MCF 10A (cell line): ENCODE measurements around the gene GAPVD1. TPM values are rescaled to one million over a fixed set of nuclear protein-coding genes. Genes with fewer than 3 reads are reported as not detected.
"Not testable (repeated sequence)": the region's sequence is repeated elsewhere in the genome, so short reads cannot be mapped to it uniquely, and the experiment has no call there.

ENCODE experiments used
- Bru-seq: library from RNA; stranded (reverse); fragments of 400-500 nt; gene quantifications from one replicate; lab custom pipeline; 2021; lab: Mats Ljungman, UMichigan
- BruChase-seq, 2 experiments: library from RNA; stranded (reverse); fragments of 400-500 nt; gene quantifications; one replicate each; lab custom pipeline; 2021; lab: Mats Ljungman, UMichigan
- BruUV-seq: library from RNA; stranded (reverse); fragments of 400-500 nt; replicated peaks from 2 replicates; lab custom pipeline; 2021; lab: Mats Ljungman, UMichigan
- CTCF ChIA-PET: fragments of 300-600 bp; sonication (Branson Sonifier 250); formaldehyde crosslinking; extraction: SDS; loops from one replicate; lab custom pipeline; 2021; ENCODE audit warnings: antibody characterized with exemption, inconsistent platforms; lab: Yijun Ruan, JAX
- POLR2A ChIA-PET: fragments of 300-600, 350-650 bp; sonication (Branson Sonifier 250); formaldehyde crosslinking; extraction: SDS; loops from one replicate; lab custom pipeline; 2020; ENCODE audit warnings: antibody characterized with exemption, inconsistent platforms; lab: Yijun Ruan, JAX
- DNase-seq: peaks from one replicate; pipeline ENCODE4 v3.0.0-alpha.2; 2018; ENCODE audit not compliant: unreplicated experiment
- H3K27ac Mint-ChIP-seq: one replicate; pipeline ENCODE4 v1.8.0; 2022; ENCODE audit warnings: mild to moderate bottlenecking, low read depth, mixed read lengths; ENCODE audit not compliant: unreplicated experiment
- H3K27me3 Mint-ChIP-seq: one replicate; pipeline ENCODE4 v1.8.0; 2022; ENCODE audit warnings: mixed read lengths; ENCODE audit not compliant: insufficient read depth, unreplicated experiment
- H3K36me3 Mint-ChIP-seq: one replicate; pipeline ENCODE4 v1.8.0; 2022; ENCODE audit warnings: mild to moderate bottlenecking, moderate library complexity, mixed read lengths; ENCODE audit not compliant: insufficient read depth, unreplicated experiment
- H3K4me1 Mint-ChIP-seq: one replicate; pipeline ENCODE4 v1.8.0; 2022; ENCODE audit warnings: mixed read lengths; ENCODE audit not compliant: insufficient read depth, unreplicated experiment
- H3K4me3 Mint-ChIP-seq: one replicate; pipeline ENCODE4 v1.8.0; 2022; ENCODE audit warnings: mild to moderate bottlenecking, moderate library complexity, mixed read lengths; ENCODE audit not compliant: unreplicated experiment
- H3K9me3 Mint-ChIP-seq: one replicate; pipeline ENCODE4 v1.8.0; 2022; ENCODE audit warnings: mixed read lengths; ENCODE audit not compliant: unreplicated experiment
- intact Hi-C: fragments of 100-400 bp; cut with micrococcal nuclease; formaldehyde crosslinking; loops from 2 replicates; pipeline ENCODE4 v1.14.1; 2022
- long read RNA-seq: library from polyadenylated mRNA; stranded (forward); transcript quantifications from one replicate; pipeline ENCODE4 v2.0.0, GENCODE V29; 2022
- total RNA-seq: library from RNA; stranded (reverse); gene quantifications from 2 replicates; pipeline ENCODE4 v1.2.3, GENCODE V29; 2022
- TF ChIP-seq, protein P1 (sequence below): fragments of 200-600 bp; IDR thresholded peaks from one replicate; pipeline ENCODE4 v1.8.0; 2022; ENCODE audit warnings: antibody characterized with exemption, mild to moderate bottlenecking; ENCODE audit not compliant: unreplicated experiment

Gene GAPVD1, protein sequence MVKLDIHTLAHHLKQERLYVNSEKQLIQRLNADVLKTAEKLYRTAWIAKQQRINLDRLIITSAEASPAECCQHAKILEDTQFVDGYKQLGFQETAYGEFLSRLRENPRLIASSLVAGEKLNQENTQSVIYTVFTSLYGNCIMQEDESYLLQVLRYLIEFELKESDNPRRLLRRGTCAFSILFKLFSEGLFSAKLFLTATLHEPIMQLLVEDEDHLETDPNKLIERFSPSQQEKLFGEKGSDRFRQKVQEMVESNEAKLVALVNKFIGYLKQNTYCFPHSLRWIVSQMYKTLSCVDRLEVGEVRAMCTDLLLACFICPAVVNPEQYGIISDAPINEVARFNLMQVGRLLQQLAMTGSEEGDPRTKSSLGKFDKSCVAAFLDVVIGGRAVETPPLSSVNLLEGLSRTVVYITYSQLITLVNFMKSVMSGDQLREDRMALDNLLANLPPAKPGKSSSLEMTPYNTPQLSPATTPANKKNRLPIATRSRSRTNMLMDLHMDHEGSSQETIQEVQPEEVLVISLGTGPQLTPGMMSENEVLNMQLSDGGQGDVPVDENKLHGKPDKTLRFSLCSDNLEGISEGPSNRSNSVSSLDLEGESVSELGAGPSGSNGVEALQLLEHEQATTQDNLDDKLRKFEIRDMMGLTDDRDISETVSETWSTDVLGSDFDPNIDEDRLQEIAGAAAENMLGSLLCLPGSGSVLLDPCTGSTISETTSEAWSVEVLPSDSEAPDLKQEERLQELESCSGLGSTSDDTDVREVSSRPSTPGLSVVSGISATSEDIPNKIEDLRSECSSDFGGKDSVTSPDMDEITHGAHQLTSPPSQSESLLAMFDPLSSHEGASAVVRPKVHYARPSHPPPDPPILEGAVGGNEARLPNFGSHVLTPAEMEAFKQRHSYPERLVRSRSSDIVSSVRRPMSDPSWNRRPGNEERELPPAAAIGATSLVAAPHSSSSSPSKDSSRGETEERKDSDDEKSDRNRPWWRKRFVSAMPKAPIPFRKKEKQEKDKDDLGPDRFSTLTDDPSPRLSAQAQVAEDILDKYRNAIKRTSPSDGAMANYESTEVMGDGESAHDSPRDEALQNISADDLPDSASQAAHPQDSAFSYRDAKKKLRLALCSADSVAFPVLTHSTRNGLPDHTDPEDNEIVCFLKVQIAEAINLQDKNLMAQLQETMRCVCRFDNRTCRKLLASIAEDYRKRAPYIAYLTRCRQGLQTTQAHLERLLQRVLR (N-terminal part only)
- total RNA-seq (46.2 and 53.9 TPM in 2 replicates), Bru-seq, nascent RNA (percentile 81 among the genes with signal in this experiment), BruChase-seq, experiment 1, labeled RNA remaining after a 6-hour chase (percentile 86 among the genes with signal in this experiment), BruChase-seq, experiment 2, labeled RNA remaining after a 2-hour chase (percentile 85 among the genes with signal in this experiment)
- long read RNA-seq, full-length matches to known transcripts: 6 of 65 reads
- long read RNA-seq, partial matches to known transcripts: 9 of 65 reads
- long read RNA-seq, other reads (novel, unspliced or antisense): 50 of 65 reads

DNA sequence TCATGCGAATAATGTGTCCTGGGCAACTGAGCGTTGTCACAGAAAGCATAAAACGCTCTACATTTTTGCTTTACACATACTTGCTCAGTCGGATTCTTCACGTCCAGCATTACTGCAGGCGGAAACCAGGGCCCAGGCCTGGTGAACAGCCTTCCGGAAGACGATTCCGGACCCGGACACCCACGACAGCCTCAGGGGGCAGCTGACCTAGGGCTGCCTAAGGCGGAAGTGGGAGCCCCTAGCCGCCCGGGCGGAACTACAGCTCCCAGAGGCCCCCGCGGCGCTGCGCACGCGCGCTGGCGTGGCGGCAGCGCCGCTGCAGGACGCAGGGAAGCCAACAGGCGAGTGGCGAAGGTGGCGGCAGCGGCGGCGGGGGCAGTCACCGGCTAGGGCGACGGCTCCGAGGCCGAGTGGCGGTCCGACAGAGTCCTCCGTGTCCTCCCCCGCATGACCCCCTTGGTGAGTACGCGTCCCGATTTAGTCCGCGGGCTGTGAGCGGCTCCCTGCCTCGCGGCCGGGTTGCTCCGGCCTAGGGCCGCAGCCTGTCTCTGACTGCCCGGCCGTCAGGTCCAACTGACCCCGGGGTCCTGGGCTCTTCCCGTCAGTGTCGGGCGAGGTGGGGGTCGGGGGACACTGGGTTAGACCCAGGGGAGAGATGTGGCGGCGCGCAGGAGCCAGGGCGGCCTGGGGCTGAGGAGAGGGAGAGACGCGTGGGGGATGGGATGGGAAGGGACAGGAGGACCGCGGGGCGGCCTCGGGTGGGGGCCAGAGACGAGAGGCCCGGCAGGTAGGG is at the start of gene GAPVD1:
GAPVD1 (plus strand) TSS at position 326 of the 793 bp plus-strand sequence. CDS start 37,096 bp downstream, outside the sequence.
- H3K9me3 Mint-ChIP-seq: no peaks in the 10 kb centered on the region
- no TSS peak for BruUV-seq
- POLR2A ChIA-PET: interaction anchor here (0.6 to 4.9 kb wide), 21 partner anchors 8 to 400 kb away, joined by 3 to 83 read pairs (median 5); partner anchors contain the start of genes ARPC5L, HSPA5 and RPL35
- peak; percentile 88 for DNase-seq
- H3K27ac Mint-ChIP-seq: peak within 1 kb of the TSS; percentile 92
- no peaks in the 10 kb centered on the region for H3K27me3 Mint-ChIP-seq
- CTCF ChIA-PET: interaction anchor here (0.6 to 2.5 kb wide), 8 partner anchors 10 to 64 kb away, joined by 3 to 14 read pairs (median 4); partner anchors contain the start of gene HSPA5
- TF ChIP-seq, protein P1, sequence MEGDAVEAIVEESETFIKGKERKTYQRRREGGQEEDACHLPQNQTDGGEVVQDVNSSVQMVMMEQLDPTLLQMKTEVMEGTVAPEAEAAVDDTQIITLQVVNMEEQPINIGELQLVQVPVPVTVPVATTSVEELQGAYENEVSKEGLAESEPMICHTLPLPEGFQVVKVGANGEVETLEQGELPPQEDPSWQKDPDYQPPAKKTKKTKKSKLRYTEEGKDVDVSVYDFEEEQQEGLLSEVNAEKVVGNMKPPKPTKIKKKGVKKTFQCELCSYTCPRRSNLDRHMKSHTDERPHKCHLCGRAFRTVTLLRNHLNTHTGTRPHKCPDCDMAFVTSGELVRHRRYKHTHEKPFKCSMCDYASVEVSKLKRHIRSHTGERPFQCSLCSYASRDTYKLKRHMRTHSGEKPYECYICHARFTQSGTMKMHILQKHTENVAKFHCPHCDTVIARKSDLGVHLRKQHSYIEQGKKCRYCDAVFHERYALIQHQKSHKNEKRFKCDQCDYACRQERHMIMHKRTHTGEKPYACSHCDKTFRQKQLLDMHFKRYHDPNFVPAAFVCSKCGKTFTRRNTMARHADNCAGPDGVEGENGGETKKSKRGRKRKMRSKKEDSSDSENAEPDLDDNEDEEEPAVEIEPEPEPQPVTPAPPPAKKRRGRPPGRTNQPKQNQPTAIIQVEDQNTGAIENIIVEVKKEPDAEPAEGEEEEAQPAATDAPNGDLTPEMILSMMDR: peak; percentile 27
- H3K36me3 Mint-ChIP-seq: peaks cover 29% of the 10 kb centered on the region
- intact Hi-C loops: no loop called here
- peaks cover 30% of the 10 kb centered on the region for H3K4me1 Mint-ChIP-seq
- H3K4me3 Mint-ChIP-seq: peak within 1 kb of the TSS; percentile 83

DNA sequence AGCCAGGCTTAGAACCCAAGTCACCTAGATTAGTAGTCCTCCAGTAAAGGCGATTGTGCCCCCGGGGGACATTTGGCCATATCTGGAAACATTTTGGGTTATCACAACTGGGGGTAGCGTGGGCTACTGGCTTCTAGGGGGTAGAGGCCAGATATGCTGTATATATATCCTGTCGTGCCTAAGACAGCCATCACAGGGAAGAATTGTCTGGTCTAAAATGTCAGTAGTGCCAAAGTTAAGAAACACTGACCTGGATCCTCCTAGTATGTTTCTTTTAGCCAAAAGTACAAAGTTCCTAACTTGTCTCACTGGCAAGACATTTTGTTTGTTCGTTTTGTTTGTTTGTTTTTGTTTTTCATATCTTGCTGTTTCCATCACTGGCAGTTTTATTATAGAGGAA is 47.4 kb upstream of the GAPVD1 start:
- ChIA-PET POLR2A (interaction anchor here (1.1 kb wide), 1 partner anchor 27 kb away, joined by 3 read pairs; no protein-coding TSS in a partner anchor), CTCF (no interaction called here)
- Mint-ChIP-seq H3K27ac (peak overlapping the region; percentile 31), H3K27me3 (no peaks in the 10 kb centered on the region), H3K9me3 (no peaks in the 10 kb centered on the region), H3K4me1 (no peaks in the 10 kb centered on the region), H3K4me3 (no peak overlapping the region), H3K36me3 (peaks cover 71% of the 10 kb centered on the region)
- DNase-seq: no peak
- intact Hi-C loops: no loop called here
- no TSS peak for BruUV-seq
- TF ChIP-seq, protein P1: no peak

DNA sequence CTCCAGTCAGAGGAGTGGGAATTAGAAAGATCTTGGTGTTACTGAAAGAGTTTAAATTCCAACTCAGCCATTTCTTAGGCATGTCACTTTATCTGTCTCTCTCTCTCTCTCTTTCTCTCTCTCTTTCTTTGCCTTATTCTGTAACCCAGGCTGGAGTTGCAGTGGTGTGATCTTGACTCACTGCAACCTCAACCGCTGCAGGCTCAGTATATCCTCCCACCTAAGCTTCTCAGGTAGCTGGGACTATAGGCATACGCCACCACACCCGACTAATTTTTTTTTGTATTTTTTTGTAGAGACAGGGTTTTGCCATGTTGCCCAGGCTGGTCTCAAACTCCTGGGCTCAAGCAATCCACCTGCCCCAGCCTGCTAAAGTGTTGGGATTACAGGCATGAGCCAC is 43.0 kb upstream of the GAPVD1 start:
- no peak overlapping the region for H3K4me3 Mint-ChIP-seq
- BruUV-seq: no TSS peak
- peaks cover 67% of the 10 kb centered on the region for H3K36me3 Mint-ChIP-seq
- DNase-seq: no peak
- TF ChIP-seq, protein P1: no peak
- no peak overlapping the region for H3K27ac Mint-ChIP-seq
- H3K27me3 Mint-ChIP-seq: no peaks in the 10 kb centered on the region
- H3K9me3 Mint-ChIP-seq: no peaks in the 10 kb centered on the region
- intact Hi-C loops: no loop called here
- CTCF ChIA-PET: no interaction called here
- no peaks in the 10 kb centered on the region for H3K4me1 Mint-ChIP-seq
- POLR2A ChIA-PET: interaction anchor here (2.2 kb wide), 1 partner anchor 22 kb away, joined by 9 read pairs; the partner anchor contains the start of gene HSPA5

DNA sequence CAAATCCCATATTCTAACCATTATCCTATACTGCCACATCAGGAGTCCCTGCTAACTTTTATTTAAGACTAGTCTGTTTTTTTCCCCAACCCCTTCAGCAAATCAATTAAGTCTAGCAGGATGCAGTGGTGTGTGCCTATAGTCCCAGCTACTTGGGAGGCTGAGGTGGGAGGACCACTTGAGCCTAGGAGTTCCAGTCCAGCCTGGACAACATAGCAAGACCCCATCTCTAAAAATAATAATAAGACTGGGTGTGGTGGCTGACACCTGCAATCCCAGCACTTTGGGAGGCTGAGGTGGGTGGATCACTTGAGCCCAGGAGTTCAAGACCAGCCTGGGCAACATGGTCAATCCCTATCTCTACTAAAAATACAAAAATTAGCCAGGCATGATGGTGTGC is 36.8 kb upstream of the GAPVD1 start:
- H3K36me3 Mint-ChIP-seq: peaks cover 53% of the 10 kb centered on the region
- intact Hi-C loops, H3K27me3 Mint-ChIP-seq, H3K27ac Mint-ChIP-seq, BruUV-seq, H3K4me3 Mint-ChIP-seq, H3K9me3 Mint-ChIP-seq, DNase-seq, H3K4me1 Mint-ChIP-seq: not testable (repeated sequence)
- CTCF ChIA-PET: interaction anchor here (0.6 to 0.7 kb wide), 2 partner anchors 13 to 454 kb away, joined by 3 read pairs; partner anchors contain the start of gene NR6A1
- POLR2A ChIA-PET: interaction anchor here (0.6 to 1.4 kb wide), 4 partner anchors 14 to 100 kb away, joined by 3 to 6 read pairs (median 4); no protein-coding TSS in a partner anchor
